ENCODE data around the gene RPL36AL. TPM values are rescaled to one million over a fixed set of nuclear protein-coding genes. Genes with fewer than 3 reads are reported as not detected.

Gene RPL36AL
- total RNA-seq, 1 donor from 2014 or later = 170 TPM

- Mint-ChIP-seq H3K9me3 (no peaks in the 10 kb centered on the region), H3K36me3 (peaks cover 25% of the 10 kb centered on the region), H3K27ac (no peak overlapping the region), H3K4me1 (peaks cover 9% of the 10 kb centered on the region), H3K4me3 (no peak overlapping the region), H3K27me3 (ENCODE audit: insufficient read depth, low read depth) (no peaks in the 10 kb centered on the region)
- H3K4me1 ChIP-seq = peaks cover 2% of the 10 kb centered on the region
- peaks cover 11% of the 10 kb centered on the region for H4K20me1 ChIP-seq (ENCODE audit: low read depth)
- H3K4me3 ChIP-seq = no peak overlapping the region
- TF ChIP-seq EZH2 (IDR thresholded peaks at IDR 0.05) = no peak
- no peak for TF ChIP-seq CTCF (IDR thresholded peaks at IDR 0.05)
- no peak for TF ChIP-seq EZH2phosphoT487 (IDR thresholded peaks at IDR 0.05)
- DNase-seq (ENCODE audit: low spot score) = no peak
- no peak overlapping the region for H3K9ac ChIP-seq
- no peaks in the 10 kb centered on the region for H3K27me3 ChIP-seq
- H3K9me3 ChIP-seq (ENCODE audit: low read depth) = no peaks in the 10 kb centered on the region
- peaks cover 31% of the 10 kb centered on the region for H3F3A ChIP-seq (ENCODE audit: low read depth)
- H3K27ac ChIP-seq = no peak overlapping the region
- H2AFZ ChIP-seq (replicated peaks) = no peak overlapping the region
- H3K36me3 ChIP-seq = peaks cover 4% of the 10 kb centered on the region
- peaks cover 36% of the 10 kb centered on the region for H3K79me2 ChIP-seq (ENCODE audit: low read depth)
- no peak overlapping the region for H3K4me2 ChIP-seq
Measured at GRCh38 chr14:49614196-49614595, 6.2 kb downstream of the RPL36AL start.

- no peak for TF ChIP-seq EZH2phosphoT487 (IDR thresholded peaks at IDR 0.05)
- no peak for TF ChIP-seq CTCF (IDR thresholded peaks at IDR 0.05)
- no peak for TF ChIP-seq EZH2 (IDR thresholded peaks at IDR 0.05)
- Histone ChIP-seq H3K27ac (no peak overlapping the region), H3K36me3 (no peaks in the 10 kb centered on the region), H3K9ac (no peak overlapping the region), H3K4me1 (no peaks in the 10 kb centered on the region), H3K27me3 (no peaks in the 10 kb centered on the region), H4K20me1 (ENCODE audit: low read depth) (no peaks in the 10 kb centered on the region), H3K4me3 (no peak overlapping the region), H3F3A (ENCODE audit: low read depth) (peaks cover 22% of the 10 kb centered on the region), H3K4me2 (no peak overlapping the region), H2AFZ (replicated peaks) (no peak overlapping the region), H3K9me3 (ENCODE audit: low read depth) (no peaks in the 10 kb centered on the region), H3K79me2 (ENCODE audit: low read depth) (peaks cover 21% of the 10 kb centered on the region)
- H3K4me3 Mint-ChIP-seq = no peak overlapping the region
- no peak overlapping the region for H3K27ac Mint-ChIP-seq
- peaks cover 17% of the 10 kb centered on the region for H3K36me3 Mint-ChIP-seq
- no peaks in the 10 kb centered on the region for H3K9me3 Mint-ChIP-seq
- peaks cover 3% of the 10 kb centered on the region for H3K4me1 Mint-ChIP-seq
- no peaks in the 10 kb centered on the region for H3K27me3 Mint-ChIP-seq (ENCODE audit: insufficient read depth, low read depth)
- DNase-seq (ENCODE audit: low spot score) = no peak
Measured at GRCh38 chr14:49612671-49613070, 7.8 kb downstream of the RPL36AL start.

DNA sequence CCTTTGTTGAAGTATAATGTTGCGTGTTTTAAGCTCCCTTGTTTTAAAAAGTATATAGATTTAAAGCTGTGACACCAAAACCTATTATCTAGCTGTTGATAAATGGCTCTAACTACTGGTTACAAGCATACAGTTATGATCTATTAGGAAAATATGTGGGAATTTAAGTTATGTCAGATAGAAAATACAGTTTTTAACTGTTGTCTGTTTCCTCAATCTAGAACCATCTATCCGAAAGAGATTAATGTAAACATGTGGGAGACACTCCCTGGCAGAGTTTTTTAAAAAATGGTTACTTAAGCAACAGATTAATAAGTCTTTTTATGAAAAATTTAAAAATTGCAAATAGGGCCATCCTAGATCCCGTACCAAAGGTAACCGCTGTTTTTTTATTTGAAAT lies 8.2 kb downstream of the RPL36AL start:
- H3K27ac Mint-ChIP-seq = no peak overlapping the region

More for the DNA sequence above, 8.2 kb downstream of the RPL36AL start:
- Mint-ChIP-seq H3K27me3 (ENCODE audit: insufficient read depth, low read depth) (no peaks in the 10 kb centered on the region), H3K4me1 (peaks cover 3% of the 10 kb centered on the region), H3K4me3 (no peak overlapping the region), H3K9me3 (no peaks in the 10 kb centered on the region), H3K36me3 (peaks cover 15% of the 10 kb centered on the region)
- Histone ChIP-seq H4K20me1 (ENCODE audit: low read depth) (no peaks in the 10 kb centered on the region), H3K4me3 (no peak overlapping the region), H3K36me3 (peaks cover 3% of the 10 kb centered on the region), H3K79me2 (ENCODE audit: low read depth) (peaks cover 17% of the 10 kb centered on the region), H3F3A (ENCODE audit: low read depth) (peaks cover 19% of the 10 kb centered on the region), H3K9ac (no peak overlapping the region), H3K27ac (no peak overlapping the region), H3K9me3 (ENCODE audit: low read depth) (no peaks in the 10 kb centered on the region), H2AFZ (replicated peaks) (no peak overlapping the region), H3K27me3 (no peaks in the 10 kb centered on the region), H3K4me1 (no peaks in the 10 kb centered on the region), H3K4me2 (no peak overlapping the region)
- TF ChIP-seq CTCF (IDR thresholded peaks at IDR 0.05) (no peak), EZH2phosphoT487 (IDR thresholded peaks at IDR 0.05) (no peak), EZH2 (IDR thresholded peaks at IDR 0.05) (no peak)
- no peak for DNase-seq (ENCODE audit: low spot score)
